PC-3 (cell line): ENCODE data around the gene MDGA2. TPM values are rescaled to one million over a fixed set of nuclear protein-coding genes. Genes with fewer than 3 reads are reported as not detected.
A peak's percentile ranks its signal among the peaks of the same experiment; 100 is the strongest.

ENCODE experiments used
- ATAC-seq: fragments of 200-7000 bp; cut with Tn5 transposase; 2 replicates; pipeline ENCODE4 v1.9.1; 2020; ENCODE audit warnings: mild to moderate bottlenecking, moderate library complexity
- BruUV-seq: library from RNA; stranded (reverse); fragments of 400-500 nt; replicated peaks from 2 replicates; lab custom pipeline; 2021; lab: Mats Ljungman, UMichigan
- CTCF ChIA-PET: fragments of 300-600 bp; sonication (Branson Sonifier 250); formaldehyde crosslinking; loops from one replicate; lab custom pipeline; 2022; ENCODE audit warnings: antibody characterized with exemption; lab: Charles Lee
- POLR2A ChIA-PET: fragments of 300-600 bp; sonication (Branson Sonifier 250); formaldehyde crosslinking; loops from one replicate; lab custom pipeline; 2022; ENCODE audit warnings: antibody characterized with exemption; ENCODE audit not compliant: unreplicated experiment; lab: Charles Lee
- DNase-seq: peaks from one replicate; pipeline ENCODE4 v3.0.0-alpha.2; 2015
- H2AFZ ChIP-seq: fragments of 300-600 bp; sonication (generic); 2 replicates; pipeline ENCODE4 v1.6.0; 2016; ENCODE audit warnings: antibody characterized with exemption, low read length
- H3F3A ChIP-seq: fragments of 300-600 bp; sonication (generic); one replicate; pipeline ENCODE4 v1.6.0; 2017; ENCODE audit warnings: antibody characterized with exemption, low read length, control low read depth, mild to moderate bottlenecking; ENCODE audit not compliant: unreplicated experiment
- H3K27ac ChIP-seq: fragments of 300-600 bp; sonication (generic); 2 replicates; pipeline ENCODE4 v1.5.1; 2016; ENCODE audit warnings: mild to moderate bottlenecking, low read length
- H3K27me3 ChIP-seq: fragments of 300-600 bp; sonication (generic); 2 replicates; pipeline ENCODE4 v1.6.1; 2016; ENCODE audit warnings: low read length, mixed read lengths
- H3K36me3 ChIP-seq: fragments of 300-600 bp; sonication (generic); 2 replicates; pipeline ENCODE4 v1.6.1; 2016; ENCODE audit warnings: low read depth, mixed run types, low read length, mixed read lengths
- H3K4me1 ChIP-seq: fragments of 300-600 bp; sonication (generic); 2 replicates; pipeline ENCODE4 v1.5.1; 2016; ENCODE audit warnings: low read length; ENCODE audit not compliant: insufficient read depth
- H3K4me2 ChIP-seq: fragments of 300-600 bp; sonication (generic); 2 replicates; pipeline ENCODE4 v1.6.0; 2016; ENCODE audit warnings: low read length
- H3K4me3 ChIP-seq: fragments of 300-600 bp; sonication (generic); 2 replicates; pipeline ENCODE4 v1.5.1; 2016; ENCODE audit warnings: mild to moderate bottlenecking, low read length, mixed read lengths
- H3K79me2 ChIP-seq: fragments of 300-600 bp; sonication (generic); 2 replicates; pipeline ENCODE4 v1.6.1; 2017; ENCODE audit warnings: low read length, mixed read lengths
- H3K9ac ChIP-seq: fragments of 300-600 bp; sonication (generic); 2 replicates; pipeline ENCODE4 v1.6.0; 2016; ENCODE audit warnings: mild to moderate bottlenecking, low read length
- H3K9me2 ChIP-seq: fragments of 300-600 bp; sonication (generic); replicated peaks from 2 replicates; pipeline ENCODE4 v1.6.1; 2016; ENCODE audit warnings: mixed run types, low read length, mixed read lengths
- H3K9me3 ChIP-seq: fragments of 300-600 bp; sonication (generic); 2 replicates; pipeline ENCODE4 v1.6.1; 2016; ENCODE audit warnings: low read length, mixed read lengths
- H4K20me1 ChIP-seq: fragments of 300-600 bp; sonication (generic); 2 replicates; pipeline ENCODE4 v1.6.1; 2016; ENCODE audit warnings: low read length, mixed read lengths
- EZH2 ChIP-seq: fragments of 300-600 bp; sonication (generic); IDR thresholded peaks from one replicate; pipeline ENCODE4 v1.6.1; 2017; ENCODE audit warnings: antibody characterized with exemption, mild to moderate bottlenecking, low read length; ENCODE audit not compliant: unreplicated experiment
- EZH2phosphoT487 ChIP-seq: fragments of 300-600 bp; sonication (generic); IDR thresholded peaks from 2 replicates; pipeline ENCODE4 v1.6.1; 2018; ENCODE audit warnings: mild to moderate bottlenecking, antibody characterized with exemption, low read length, borderline replicate concordance
- intact Hi-C: fragments of 100-400 bp; cut with micrococcal nuclease; formaldehyde crosslinking; loops from 2 replicates; pipeline ENCODE4 v1.9.0; 2023
- total RNA-seq: library from RNA; depleted of rRNA; stranded (reverse); fragments of >200 nt; gene quantifications from 2 replicates; pipeline ENCODE4 v1.2.3, GENCODE V29; 2014
- TF ChIP-seq, protein P1 (sequence below): fragments of 300-600 bp; sonication (generic); conservative IDR thresholded peaks from 2 replicates; pipeline ENCODE4 v1.5.1; 2017; ENCODE audit warnings: antibody characterized with exemption, low read depth, mild to moderate bottlenecking, low read length

MDGA2 gene
- total RNA-seq, 1 experiment from 2014 or later, result 0.04 TPM

DNA sequence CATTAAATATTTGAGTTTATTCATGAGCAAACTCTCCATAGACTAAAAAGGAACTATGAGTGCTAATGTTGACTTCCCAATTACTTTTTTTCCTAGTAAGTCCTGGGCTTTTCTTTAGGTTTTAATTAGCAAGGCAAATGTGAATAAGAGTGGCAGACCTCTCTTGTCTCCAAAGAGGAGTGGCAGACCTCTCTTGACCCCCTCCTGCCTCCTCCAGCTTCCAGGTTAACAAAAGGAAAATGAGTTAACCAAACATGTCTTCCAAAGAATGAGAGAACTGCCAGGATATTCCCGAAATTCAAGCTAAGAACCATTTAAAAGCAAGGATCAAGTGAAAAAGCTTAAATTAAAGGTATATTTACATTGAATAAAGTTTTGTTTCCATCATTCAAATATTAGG, 253.2 kb downstream of the MDGA2 start:
- ChIA-PET CTCF (no interaction called here), POLR2A (no interaction called here)
- no peaks in the 10 kb centered on the region for H4K20me1 ChIP-seq
- H3K27me3 ChIP-seq, result no peaks in the 10 kb centered on the region
- no peak overlapping the region for H3K9ac ChIP-seq
- BruUV-seq, result no TSS peak
- no peak overlapping the region for H3K4me3 ChIP-seq
- no peaks in the 10 kb centered on the region for H3K36me3 ChIP-seq
- H2AFZ ChIP-seq, result no peak overlapping the region
- H3F3A ChIP-seq, result no peaks in the 10 kb centered on the region
- H3K27ac ChIP-seq, result no peak overlapping the region
- ATAC-seq (no peak), DNase-seq (no peak)
- H3K79me2 ChIP-seq, result no peaks in the 10 kb centered on the region
- no peaks in the 10 kb centered on the region for H3K4me1 ChIP-seq
- H3K4me2 ChIP-seq, result no peak overlapping the region
- no peaks in the 10 kb centered on the region for H3K9me2 ChIP-seq
- TF ChIP-seq EZH2, result no peak
- TF ChIP-seq EZH2phosphoT487, result no peak
- TF ChIP-seq, protein P1, sequence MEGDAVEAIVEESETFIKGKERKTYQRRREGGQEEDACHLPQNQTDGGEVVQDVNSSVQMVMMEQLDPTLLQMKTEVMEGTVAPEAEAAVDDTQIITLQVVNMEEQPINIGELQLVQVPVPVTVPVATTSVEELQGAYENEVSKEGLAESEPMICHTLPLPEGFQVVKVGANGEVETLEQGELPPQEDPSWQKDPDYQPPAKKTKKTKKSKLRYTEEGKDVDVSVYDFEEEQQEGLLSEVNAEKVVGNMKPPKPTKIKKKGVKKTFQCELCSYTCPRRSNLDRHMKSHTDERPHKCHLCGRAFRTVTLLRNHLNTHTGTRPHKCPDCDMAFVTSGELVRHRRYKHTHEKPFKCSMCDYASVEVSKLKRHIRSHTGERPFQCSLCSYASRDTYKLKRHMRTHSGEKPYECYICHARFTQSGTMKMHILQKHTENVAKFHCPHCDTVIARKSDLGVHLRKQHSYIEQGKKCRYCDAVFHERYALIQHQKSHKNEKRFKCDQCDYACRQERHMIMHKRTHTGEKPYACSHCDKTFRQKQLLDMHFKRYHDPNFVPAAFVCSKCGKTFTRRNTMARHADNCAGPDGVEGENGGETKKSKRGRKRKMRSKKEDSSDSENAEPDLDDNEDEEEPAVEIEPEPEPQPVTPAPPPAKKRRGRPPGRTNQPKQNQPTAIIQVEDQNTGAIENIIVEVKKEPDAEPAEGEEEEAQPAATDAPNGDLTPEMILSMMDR, result no peak
- intact Hi-C loops, result no loop called here
- H3K9me3 ChIP-seq, result no peaks in the 10 kb centered on the region

DNA sequence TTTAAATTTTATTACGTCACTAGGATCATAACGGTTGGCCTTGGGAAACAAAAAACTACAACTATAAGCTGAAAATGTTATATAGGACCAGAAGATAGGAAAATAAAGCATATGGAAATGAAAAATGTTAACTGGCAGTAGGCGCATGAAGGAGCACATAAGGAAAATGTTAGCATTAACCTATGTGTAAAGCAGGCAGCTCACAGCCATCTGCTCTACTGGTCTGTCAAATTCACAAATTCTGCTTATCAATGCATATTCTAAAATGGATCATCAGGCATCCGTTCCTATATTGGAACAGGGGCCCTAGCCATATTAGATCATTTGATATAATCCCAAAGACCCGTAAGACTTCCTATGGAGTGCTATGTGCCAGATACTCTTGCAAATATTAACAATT, 263.9 kb downstream of the MDGA2 start:
- Histone ChIP-seq H3K79me2 (no peaks in the 10 kb centered on the region), H3K27ac (no peak overlapping the region), H3K9ac (no peak overlapping the region), H3K4me2 (no peak overlapping the region), H3K27me3 (no peaks in the 10 kb centered on the region; the same call in 1 of the 2 replicates), H3K9me2 (no peaks in the 10 kb centered on the region), H3K9me3 (no peaks in the 10 kb centered on the region), H3K4me3 (no peak overlapping the region), H4K20me1 (no peaks in the 10 kb centered on the region), H3K36me3 (no peaks in the 10 kb centered on the region), H3K4me1 (no peaks in the 10 kb centered on the region), H3F3A (no peaks in the 10 kb centered on the region), H2AFZ (no peak overlapping the region)
- DNase-seq (no peak), ATAC-seq (no peak)
- CTCF ChIA-PET, result no interaction called here
- POLR2A ChIA-PET, result no interaction called here
- intact Hi-C loops, result no loop called here
- no TSS peak for BruUV-seq
- no peak for TF ChIP-seq EZH2phosphoT487
- TF ChIP-seq, protein P1, result no peak
- TF ChIP-seq EZH2, result no peak

DNA sequence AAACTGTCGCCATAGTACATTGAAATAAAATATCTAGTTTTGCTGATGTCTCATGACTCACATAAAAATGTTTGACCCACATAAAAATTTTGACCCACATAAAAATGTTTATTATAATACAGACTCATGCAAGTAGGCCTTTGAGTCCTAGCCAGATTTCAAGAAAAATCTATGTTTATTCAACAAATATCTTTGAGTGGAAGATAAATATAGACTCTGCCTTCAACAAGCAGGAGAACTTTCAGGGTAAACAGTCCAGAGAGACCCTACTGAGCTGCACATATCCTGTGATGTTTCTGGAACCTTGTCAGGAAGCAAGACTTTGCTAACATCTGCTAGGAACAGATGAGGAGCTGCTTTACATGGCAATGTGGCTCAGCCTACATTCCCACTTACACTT, 283.1 kb downstream of the MDGA2 start:
- ChIA-PET CTCF (no interaction called here), POLR2A (no interaction called here)
- Histone ChIP-seq H4K20me1 (no peaks in the 10 kb centered on the region), H3K36me3 (no peaks in the 10 kb centered on the region), H3K79me2 (no peaks in the 10 kb centered on the region), H3K9ac (no peak overlapping the region), H3K4me3 (no peak overlapping the region), H2AFZ (no peak overlapping the region), H3K4me1 (no peaks in the 10 kb centered on the region), H3K27ac (no peak overlapping the region), H3K9me3 (no peaks in the 10 kb centered on the region), H3F3A (no peaks in the 10 kb centered on the region), H3K4me2 (no peak overlapping the region), H3K27me3 (peaks cover 20% of the 10 kb centered on the region), H3K9me2 (no peaks in the 10 kb centered on the region)
- intact Hi-C loops, result no loop called here
- DNase-seq, result peak; percentile 59
- TF ChIP-seq, protein P1, result no peak
- TF ChIP-seq EZH2 (no peak), EZH2phosphoT487 (no peak)
- peak; percentile 51 for ATAC-seq
- BruUV-seq, result no TSS peak
